GM12875 (cell line): ENCODE results near the gene CTNNA1.
"Not testable (repeated sequence)": the region's sequence is repeated elsewhere in the genome, so short reads cannot be mapped to it uniquely, and the experiment has no call there.

Source experiments
- H3K4me3 ChIP-seq: one replicate; pipeline ENCODE4 v1.5.1; 2011; ENCODE audit warnings: low read depth, low read length, control low read depth
- CTCF ChIP-seq: IDR thresholded peaks from 2 replicates; pipeline ENCODE4 v1.5.1; 2011; ENCODE audit warnings: low read depth, mild to moderate bottlenecking, control low read depth, inconsistent platforms, low read length, moderate library complexity, borderline replicate concordance; ENCODE audit not compliant: insufficient read depth

Gene CTNNA1

GRCh38 chr5:138910546-138911185, 157.4 kb downstream of the CTNNA1 start:
- H3K4me3 ChIP-seq: no peak overlapping the region
- TF ChIP-seq CTCF: no peak

GRCh38 chr5:138911441-138911840, 158.2 kb downstream of the CTNNA1 start:
- H3K4me3 ChIP-seq: no peak overlapping the region
- no peak for TF ChIP-seq CTCF

GRCh38 chr5:138912093-138912492, 158.9 kb downstream of the CTNNA1 start:
- H3K4me3 ChIP-seq: no peak overlapping the region
- TF ChIP-seq CTCF: no peak

- no peak overlapping the region for H3K4me3 ChIP-seq
- TF ChIP-seq CTCF: no peak
These were observed 160.5 kb downstream of the CTNNA1 start for GRCh38 chr5:138913773-138914172.

- H3K4me3 ChIP-seq: no peak overlapping the region
- TF ChIP-seq CTCF: no peak
These were observed 161.1 kb downstream of the CTNNA1 start for GRCh38 chr5:138914338-138914737.

GRCh38 chr5:138918686-138919085, 165.5 kb downstream of the CTNNA1 start:
- no peak overlapping the region for H3K4me3 ChIP-seq
- no peak for TF ChIP-seq CTCF

GRCh38 chr5:138920181-138920580, 167.0 kb downstream of the CTNNA1 start:
- no peak overlapping the region for H3K4me3 ChIP-seq
- no peak for TF ChIP-seq CTCF

GRCh38 chr5:138921362-138921761, 168.1 kb downstream of the CTNNA1 start:
- H3K4me3 ChIP-seq: not testable (repeated sequence)
